CD14-positive monocyte (primary cell): ENCODE data around the gene EME1. TPM values are rescaled to one million over a fixed set of nuclear protein-coding genes. Genes with fewer than 3 reads are reported as not detected.

ENCODE experiments used
- DNase-seq, 3 donors: peaks; one replicate each; pipeline ENCODE4 v3.0.0-alpha.2; 2011 to 2022
- H2AFZ ChIP-seq: 2 replicates; pipeline ENCODE4 v1.6.0; 2012; ENCODE audit warnings: mild to moderate bottlenecking, low read depth, low read length, inconsistent platforms; ENCODE audit not compliant: insufficient read depth, poor library complexity, severe bottlenecking
- H3K27ac ChIP-seq, 2 donors: 1 replicate in 1 of 2; 2 replicates in 1 of 2; pipeline ENCODE4 v1.5.1; 2012 to 2013; ENCODE audit warnings: low read length in 2 of 2, control low read depth in 1 of 2, inconsistent platforms in 1 of 2, low read depth in 1 of 2, mild to moderate bottlenecking in 1 of 2
- H3K27me3 ChIP-seq, 2 donors: one replicate each; pipeline versions ENCODE4 v1.6.0 to v1.6.1; 2011 to 2013; ENCODE audit warnings: low read length in 2 of 2; ENCODE audit not compliant: control insufficient read depth in 2 of 2, insufficient read depth in 2 of 2
- H3K36me3 ChIP-seq, 2 donors: replicated peaks in 1 of 2; 1 replicate in 1 of 2; 2 replicates in 1 of 2; pipeline versions ENCODE4 v1.5.1 to v1.6.1; 2012 to 2013; ENCODE audit warnings: low read length in 2 of 2, control low read depth in 1 of 2, inconsistent platforms in 1 of 2, mild to moderate bottlenecking in 1 of 2; ENCODE audit not compliant: insufficient read depth in 2 of 2, control insufficient read depth in 1 of 2
- H3K4me1 ChIP-seq, 2 donors: 1 replicate in 1 of 2; 2 replicates in 1 of 2; pipeline versions ENCODE4 v1.5.1 to v1.6.1; 2012 to 2013; ENCODE audit warnings: low read length in 2 of 2, control low read depth in 1 of 2, inconsistent platforms in 1 of 2, mild to moderate bottlenecking in 1 of 2, moderate library complexity in 1 of 2; ENCODE audit not compliant: insufficient read depth in 2 of 2, control insufficient read depth in 1 of 2
- H3K4me2 ChIP-seq: replicated peaks from 2 replicates; pipeline ENCODE3; 2012; ENCODE audit warnings: low read length, moderate library complexity, mild to moderate bottlenecking; ENCODE audit not compliant: poor library complexity, severe bottlenecking; ENCODE audit errors: extremely low read depth
- H3K4me3 ChIP-seq, 3 experiments: fragments of 200-600 bp in 1 of 3; sonication (generic) in 1 of 3; replicated peaks in 1 of 3; 1 replicate in 2 of 3; 2 replicates in 1 of 3; pipeline ENCODE4 v1.5.1; 2011 to 2013; ENCODE audit warnings: low read length in 3 of 3, mild to moderate bottlenecking in 3 of 3, control low read depth in 2 of 3, low read depth in 2 of 3, inconsistent platforms in 1 of 3, moderate library complexity in 1 of 3
- H3K79me2 ChIP-seq: 2 replicates; pipeline ENCODE4 v1.6.0; 2012; ENCODE audit warnings: mild to moderate bottlenecking, control low read depth, inconsistent platforms, low read length, moderate library complexity; ENCODE audit not compliant: insufficient read depth
- H3K9ac ChIP-seq: 2 replicates; pipeline ENCODE4 v1.6.0; 2017; ENCODE audit warnings: low read length, mild to moderate bottlenecking; ENCODE audit not compliant: insufficient read depth, poor library complexity, severe bottlenecking
- H3K9me3 ChIP-seq, 2 donors: replicated peaks in 1 of 2; 1 replicate in 1 of 2; 2 replicates in 1 of 2; pipeline versions ENCODE4 v1.5.1 to v1.6.1; 2012 to 2013; ENCODE audit warnings: low read length in 2 of 2, control low read depth in 1 of 2; ENCODE audit not compliant: control insufficient read depth in 1 of 2, insufficient read depth in 1 of 2
- H4K20me1 ChIP-seq: 2 replicates; pipeline ENCODE4 v1.6.0; 2012; ENCODE audit warnings: mild to moderate bottlenecking, low read length, control low read depth, moderate library complexity; ENCODE audit not compliant: insufficient read depth
- H3K27ac Mint-ChIP-seq, 7 donors: one replicate each; pipeline ENCODE4 v1.8.0; 2020; ENCODE audit warnings: mild to moderate bottlenecking in 7 of 7, mixed read lengths in 7 of 7, moderate library complexity in 6 of 7, inconsistent platforms in 2 of 7
- H3K27me3 Mint-ChIP-seq, 3 donors: one replicate each; pipeline ENCODE4 v1.8.0; 2021 to 2022; ENCODE audit warnings: low read depth in 3 of 3, mild to moderate bottlenecking in 3 of 3, mixed read lengths in 3 of 3, moderate library complexity in 3 of 3, inconsistent platforms in 1 of 3
- H3K36me3 Mint-ChIP-seq, 2 donors: one replicate each; pipeline ENCODE4 v1.8.0; 2020; ENCODE audit warnings: mixed read lengths in 2 of 2, inconsistent platforms in 1 of 2, mild to moderate bottlenecking in 1 of 2
- H3K4me1 Mint-ChIP-seq: one replicate; pipeline ENCODE4 v1.8.0; 2020; ENCODE audit warnings: mild to moderate bottlenecking, mixed read lengths
- H3K4me3 Mint-ChIP-seq, 2 donors: one replicate each; pipeline ENCODE4 v1.8.0; 2020; ENCODE audit warnings: mild to moderate bottlenecking in 2 of 2, mixed read lengths in 2 of 2, moderate library complexity in 1 of 2
- H3K9me3 Mint-ChIP-seq, 7 donors: one replicate each; pipeline ENCODE4 v1.8.0; 2020 to 2022; ENCODE audit warnings: mixed read lengths in 7 of 7, mild to moderate bottlenecking in 6 of 7, moderate library complexity in 6 of 7, inconsistent platforms in 2 of 7
- CTCF ChIP-seq: fragments of 200-600 bp; IDR thresholded peaks from one replicate; pipeline ENCODE4 v1.8.0; 2022; ENCODE audit warnings: antibody characterized with exemption, mild to moderate bottlenecking
- WGBS: methylation state at CpG from one replicate; pipeline ENCODE4 v1.1.5; 2013; ENCODE audit warnings: missing lambda C conversion rate; ENCODE audit not compliant: insufficient coverage; 5-methylcytosine and 5-hydroxymethylcytosine counted together
- intact Hi-C, 2 donors: fragments of 100-400 bp; cut with micrococcal nuclease; formaldehyde crosslinking; loops; one replicate each; pipeline versions ENCODE4 v1.15.0 to v1.15.1; 2023
- polyA plus RNA-seq, 3 donors: library from polyadenylated mRNA; depleted of rRNA in 1 of 3; unstranded in 2 of 3; stranded (reverse) in 1 of 3; fragments of 300-500 nt in 2 of 3; fragments of >200 nt in 1 of 3; fragmentation: Illumina TruSeq in 2 of 3; gene quantifications; 1 replicate in 2 of 3; 2 replicates in 1 of 3; pipeline ENCODE4 v1.2.3, GENCODE V29; 2012 to 2021

The EME1 gene
- polyA plus RNA-seq, 3 donors, result 0.33 to 0.76 (median 0.43) TPM

DNA sequence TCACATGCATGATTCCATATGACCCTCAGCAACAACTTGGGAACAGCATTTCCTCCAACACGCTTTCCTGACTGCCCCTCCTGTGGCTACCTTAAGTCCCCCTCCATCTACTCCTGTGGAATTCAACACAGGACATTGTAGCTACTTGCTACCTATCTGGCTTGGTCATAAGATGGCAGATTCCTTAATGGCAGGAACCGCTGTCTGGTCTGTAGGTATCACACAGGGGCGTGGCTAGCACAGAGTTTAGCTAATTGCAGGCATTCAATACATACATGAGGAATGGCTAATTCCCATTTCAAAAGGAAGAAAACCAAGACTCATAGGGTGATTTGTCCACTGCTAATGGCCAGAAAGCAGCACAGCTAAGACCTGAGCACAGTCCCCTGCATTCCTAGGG is 15.7 kb downstream of the EME1 start:
- no peak overlapping the region for H3K9ac ChIP-seq
- peaks cover 0 to 2% (median 0%) of the 10 kb centered on the region in 3 donors for H3K27me3 Mint-ChIP-seq
- TF ChIP-seq CTCF, result no peak
- peaks cover 46% of the 10 kb centered on the region for H4K20me1 ChIP-seq
- no peak overlapping the region for H3K4me3 ChIP-seq
- H3K36me3 Mint-ChIP-seq, result peaks cover 97 to 100% of the 10 kb centered on the region in 2 donors
- no peaks in the 10 kb centered on the region for H3K9me3 ChIP-seq
- no peak overlapping the region for H3K4me3 Mint-ChIP-seq
- peaks cover 99 to 100% of the 10 kb centered on the region in 2 donors for H3K36me3 ChIP-seq
- H3K9me3 Mint-ChIP-seq, result no peaks in the 10 kb centered on the region
- H3K4me2 ChIP-seq, result no peak overlapping the region
- H3K4me1 Mint-ChIP-seq, result peaks cover 6% of the 10 kb centered on the region
- DNase-seq, result no peak
- H3K27ac Mint-ChIP-seq, result peak overlapping the region in 1 of 7 donors; percentile 70
- no peak overlapping the region for H3K27ac ChIP-seq
- no peaks in the 10 kb centered on the region for H3K27me3 ChIP-seq
- H2AFZ ChIP-seq, result no peak overlapping the region
- intact Hi-C loops, result no loop called here
- 100% methylated on average over 2 of the region's 3 CpGs for WGBS
- H3K4me1 ChIP-seq, result no peaks in the 10 kb centered on the region
- H3K79me2 ChIP-seq, result peaks cover 26% of the 10 kb centered on the region

DNA sequence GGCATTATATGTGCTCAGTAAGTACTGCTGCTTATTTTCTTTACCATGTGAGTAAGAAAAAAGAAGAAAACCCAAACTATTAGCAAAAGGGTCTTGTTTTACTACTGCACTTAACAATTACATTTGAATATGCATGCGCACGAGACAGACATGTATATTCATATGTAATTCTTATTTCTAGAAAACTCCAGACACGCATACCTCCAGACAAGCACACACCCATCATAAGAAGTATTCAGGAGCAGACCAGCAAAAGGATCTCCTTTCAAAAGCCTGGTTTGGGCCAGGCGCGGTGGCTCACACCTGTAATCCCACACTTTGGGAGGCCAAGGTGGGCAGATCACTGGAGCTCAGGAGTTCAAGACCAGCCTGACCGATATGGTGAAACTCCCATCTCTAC is 16.5 kb downstream of the EME1 start:
- Mint-ChIP-seq H3K27me3 (peaks cover 0 to 2% (median 0%) of the 10 kb centered on the region in 3 donors), H3K36me3 (peaks cover 97 to 100% of the 10 kb centered on the region in 2 donors), H3K4me1 (peaks cover 6% of the 10 kb centered on the region), H3K9me3 (no peaks in the 10 kb centered on the region), H3K4me3 (no peak overlapping the region), H3K27ac (peak overlapping the region in 1 of 7 donors; percentile 59)
- no peak overlapping the region for H3K9ac ChIP-seq
- no peak for TF ChIP-seq CTCF
- no peaks in the 10 kb centered on the region for H3K27me3 ChIP-seq
- H2AFZ ChIP-seq, result no peak overlapping the region
- 100% methylated on average over 2 of the region's 6 CpGs for WGBS
- H3K4me2 ChIP-seq, result no peak overlapping the region
- intact Hi-C loops, result no loop called here
- H3K4me1 ChIP-seq, result no peaks in the 10 kb centered on the region
- H3K27ac ChIP-seq, result no peak overlapping the region
- H3K4me3 ChIP-seq, result no peak overlapping the region
- DNase-seq, result no peak
- H3K79me2 ChIP-seq, result peaks cover 34% of the 10 kb centered on the region
- no peaks in the 10 kb centered on the region for H3K9me3 ChIP-seq
- H4K20me1 ChIP-seq, result peaks cover 54% of the 10 kb centered on the region
- peaks cover 99 to 100% of the 10 kb centered on the region in 2 donors for H3K36me3 ChIP-seq
